SIG-M5 (cell line): ENCODE results near the gene EHBP1L1.
"Not testable (repeated sequence)": the region's sequence is repeated elsewhere in the genome, so short reads cannot be mapped to it uniquely, and the experiment has no call there.

ENCODE experiments used
- DNase-seq: peaks from one replicate; lab custom pipeline; 2025; lab: John Stamatoyannopoulos, UW

EHBP1L1 gene

GRCh38 chr11:65560555-65561418 is 15.1 kb upstream of the EHBP1L1 start:
- no peak for DNase-seq

GRCh38 chr11:65562020-65562419 is 13.8 kb upstream of the EHBP1L1 start:
- DNase-seq = no peak

GRCh38 chr11:65562788-65563187 is 13.1 kb upstream of the EHBP1L1 start:
- no peak for DNase-seq

GRCh38 chr11:65563601-65564000 is 12.3 kb upstream of the EHBP1L1 start:
- no peak for DNase-seq

- not testable (repeated sequence) for DNase-seq
These were observed 10.8 kb upstream of the EHBP1L1 start for GRCh38 chr11:65564879-65565559.

- DNase-seq = no peak
These were observed 10.0 kb upstream of the EHBP1L1 start for GRCh38 chr11:65565624-65566453.

- no peak for DNase-seq
These were observed 6.5 kb upstream of the EHBP1L1 start for GRCh38 chr11:65569164-65569972.

GRCh38 chr11:65569973-65570918 is 5.6 kb upstream of the EHBP1L1 start, which contains the start of gene ZNRD2:
TSS of gene ZNRD2 (plus strand) at chr11:65570477. CDS start at chr11:65570492, 15 bp downstream.
- DNase-seq = peak; percentile 77

- no peak for DNase-seq
These were observed 4.4 kb upstream of the EHBP1L1 start for GRCh38 chr11:65571420-65571819.

GRCh38 chr11:65571940-65572339 is 3.9 kb upstream of the EHBP1L1 start:
- no peak for DNase-seq

GRCh38 chr11:65572356-65573051 is 3.3 kb upstream of the EHBP1L1 start, which contains the start of gene FAM89B:
TSS of gene FAM89B (plus strand) at chr11:65572538. CDS start at chr11:65572670, 132 bp downstream.
- no peak for DNase-seq

- no peak for DNase-seq
These were observed 2.3 kb upstream of the EHBP1L1 start for GRCh38 chr11:65573391-65574079.

GRCh38 chr11:65574109-65574810 is 1.6 kb upstream of the EHBP1L1 start:
- DNase-seq = peak; percentile 49

GRCh38 chr11:65574811-65575567 is 864 bp upstream of the EHBP1L1 start:
- no peak for DNase-seq

- DNase-seq = no peak
These were observed 496 bp downstream of the EHBP1L1 start for GRCh38 chr11:65576232-65576866.

GRCh38 chr11:65576867-65577755 is 1.3 kb downstream of the EHBP1L1 start:
- DNase-seq = peak; percentile 9
